Stomach (tissue), 9 donors: ENCODE measurements around the gene DRP2. TPM values are rescaled to one million over a fixed set of nuclear protein-coding genes. Genes with fewer than 3 reads are reported as not detected.

Experiments used
- DNase-seq, 2 donors: peaks; one replicate each; pipeline versions ENCODE4 v3.0.0 to v3.0.0-alpha.2; 2013 to 2019
- H3K27ac ChIP-seq, 5 donors: fragments of 200-600 bp in 4 of 5; sonication (generic) in 4 of 5; one replicate each; pipeline ENCODE4 v1.5.1; 2013 to 2019; ENCODE audit warnings: mild to moderate bottlenecking in 1 of 5, moderate library complexity in 1 of 5
- H3K27me3 ChIP-seq, 3 donors: fragments of 200-600 bp; sonication (generic); one replicate each; pipeline ENCODE4 v1.5.1; 2017 to 2019; ENCODE audit warnings: mixed run types in 1 of 3
- H3K36me3 ChIP-seq, 4 donors: fragments of 200-600 bp; sonication (generic); 1 replicate in 3 of 4; 2 replicates in 1 of 4; pipeline ENCODE4 v1.5.1; 2016 to 2019
- H3K4me1 ChIP-seq, 4 donors: fragments of 200-600 bp; sonication (generic); one replicate each; pipeline ENCODE4 v1.5.1; 2016 to 2019
- H3K4me3 ChIP-seq, 4 donors: fragments of 200-600 bp; sonication (generic) in 3 of 4; one replicate each; pipeline ENCODE4 v1.5.1; 2016 to 2019; ENCODE audit warnings: mild to moderate bottlenecking in 1 of 4
- H3K9me3 ChIP-seq, 4 donors: fragments of 200-600 bp; sonication (generic); one replicate each; pipeline ENCODE4 v1.5.1; 2016 to 2019
- CTCF ChIP-seq, 7 experiments: fragments of 450-650 bp in 4 of 7; fragments of 200-600 bp in 3 of 7; sonication (generic) in 3 of 7; IDR thresholded peaks; one replicate each; pipeline ENCODE4 v1.5.1; 2016 to 2019; ENCODE audit warnings: antibody characterized with exemption in 7 of 7, control low read depth in 2 of 7, mild to moderate bottlenecking in 1 of 7
- EP300 ChIP-seq: sonication (generic); formaldehyde crosslinking; IDR thresholded peaks from one replicate; pipeline ENCODE4 v1.6.1; 2017; ENCODE audit warnings: antibody characterized with exemption
- POLR2A ChIP-seq, 4 donors: fragments of 450-650 bp; IDR thresholded peaks; one replicate each; pipeline ENCODE4 v1.6.1; 2016; ENCODE audit warnings: antibody characterized with exemption in 4 of 4, control low read depth in 2 of 4, mild to moderate bottlenecking in 1 of 4, moderate library complexity in 1 of 4
- POLR2AphosphoS5 ChIP-seq, 3 donors: sonication (generic); formaldehyde crosslinking; IDR thresholded peaks; one replicate each; pipeline ENCODE4 v1.6.1; 2016; ENCODE audit warnings: antibody characterized with exemption in 3 of 3
- WGBS, 5 donors: extraction: QIAGEN DNeasy Blood & Tissue Kit in 3 of 5; methylation state at CpG; one replicate each; pipeline versions ENCODE4 v1.1.5 to v1.1.7; 2013 to 2018; 5-methylcytosine and 5-hydroxymethylcytosine counted together
- intact Hi-C: fragments of 100-400 bp; cut with DNase I; formaldehyde crosslinking; loops from one replicate; pipeline ENCODE4 v1.15.1; 2023; ENCODE audit warnings: low total_unique reads
- polyA plus RNA-seq, 3 donors: library from polyadenylated mRNA; stranded (reverse); fragments of 200-250 nt; gene quantifications; one replicate each; pipeline ENCODE4 v1.2.3, GENCODE V29; 2013
- total RNA-seq, 5 donors: library from RNA; depleted of rRNA; stranded (reverse); fragments of >200 nt; gene quantifications; one replicate each; pipeline versions ENCODE4 v1.1.0 to v1.2.3, GENCODE V29; 2014 to 2016
- donor health status: healthy with polysubstance abuse.
- donor health status: Bipolar disorder and iron deficiency.
- donor health status: healthy.

The DRP2 gene
- total and polyA plus RNA-seq, 8 donors: 0.08 to 1.2 (median 0.61) TPM; not detected in 4

DNA sequence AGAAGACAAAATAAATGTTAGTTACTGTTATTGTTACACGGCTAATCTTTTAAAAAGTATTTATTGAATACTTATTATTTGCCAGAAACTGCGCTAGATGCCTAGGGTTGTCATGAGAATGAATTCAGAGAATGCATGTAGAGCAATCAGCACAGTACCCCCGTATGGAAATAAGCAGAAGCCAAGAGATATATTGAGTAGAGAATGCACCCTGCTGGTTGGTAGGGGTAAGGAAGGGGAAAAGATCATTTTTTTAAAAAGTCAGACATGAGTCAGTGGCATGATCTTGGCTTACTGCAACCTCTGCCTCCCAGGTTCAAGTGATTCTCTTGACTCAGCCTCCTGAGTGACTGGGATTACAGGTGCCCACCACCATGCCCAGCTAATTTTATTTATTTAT, 13.1 kb upstream of the DRP2 start:
- H3K27ac ChIP-seq: no peak overlapping the region
- 40 to 52% (median 46%) methylated on average over 3 of the region's 3 CpGs for WGBS, 5 donors

DNA sequence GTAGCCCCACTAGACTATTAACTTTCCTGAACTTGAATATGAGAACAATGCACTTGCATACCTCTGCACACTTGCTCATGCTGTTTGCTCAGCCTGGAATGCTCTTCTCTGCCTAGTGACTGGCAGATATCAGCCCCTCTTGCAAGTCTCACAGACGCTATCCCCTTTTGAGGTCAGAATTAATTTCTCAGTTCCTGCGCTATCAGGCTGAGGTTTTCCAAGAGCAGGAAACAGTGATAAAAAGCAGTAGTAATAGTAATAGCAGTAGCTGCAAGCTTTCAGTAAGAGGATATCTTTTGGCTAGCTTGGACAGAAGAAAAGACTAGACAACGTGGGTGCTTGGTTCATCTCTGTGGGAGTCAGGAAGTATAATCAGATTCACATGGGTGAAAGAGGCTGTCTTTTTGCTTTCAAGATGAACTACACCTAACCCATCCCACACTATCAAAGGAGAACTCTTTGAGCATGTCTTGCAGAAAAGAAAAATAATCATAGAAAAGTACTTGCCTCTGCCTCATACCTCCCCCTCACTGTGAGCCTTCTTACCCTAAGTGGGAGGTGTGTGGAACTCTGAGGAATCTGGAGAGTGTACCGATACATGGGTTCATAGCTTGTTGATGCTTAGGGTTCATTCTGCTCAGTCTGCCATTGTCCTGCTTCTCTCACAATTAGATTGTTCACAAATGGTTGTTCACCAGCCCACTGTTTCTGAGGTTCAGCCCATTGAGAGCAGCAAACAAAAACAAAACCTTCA, 11.3 kb upstream of the DRP2 start:
- Histone ChIP-seq H3K9me3 (no peaks in the 10 kb centered on the region), H3K4me3 (no peak overlapping the region), H3K27ac (no peak overlapping the region), H3K4me1 (no peaks in the 10 kb centered on the region), H3K36me3 (no peaks in the 10 kb centered on the region), H3K27me3 (no peaks in the 10 kb centered on the region)
- WGBS, 5 donors: 34 to 51% (median 38%) methylated on average over 4 of the region's 4 CpGs
- TF ChIP-seq POLR2A (IDR thresholded peaks at IDR 0.05) (no peak), EP300 (no peak)
- intact Hi-C loops: no loop called here
- no peak for DNase-seq

More for the DNA sequence above, 13.1 kb upstream of the DRP2 start:
- peak in 1 of 2 donors; percentile 40 for DNase-seq
- no peak for TF ChIP-seq POLR2AphosphoS5 (IDR thresholded peaks at IDR 0.05)
- TF ChIP-seq CTCF (IDR thresholded peaks at IDR 0.05): peak in 3 of 7 experiments; percentile 14 to 33 (median 18)
- intact Hi-C loops: no loop called here
- H3K4me1 ChIP-seq: no peaks in the 10 kb centered on the region
- no peaks in the 10 kb centered on the region for H3K36me3 ChIP-seq
- H3K27me3 ChIP-seq: no peaks in the 10 kb centered on the region
- H3K4me3 ChIP-seq: no peak overlapping the region
- no peaks in the 10 kb centered on the region for H3K9me3 ChIP-seq

- Histone ChIP-seq H3K27ac (no peak overlapping the region), H3K27me3 (no peaks in the 10 kb centered on the region), H3K4me3 (no peak overlapping the region), H3K9me3 (no peaks in the 10 kb centered on the region), H3K4me1 (no peaks in the 10 kb centered on the region), H3K36me3 (no peaks in the 10 kb centered on the region)
- WGBS, 5 donors: 20 to 63% (median 41%) methylated on average over 1 of the region's 1 CpG
- no peak for DNase-seq
- intact Hi-C loops: no loop called here
- TF ChIP-seq POLR2AphosphoS5 (IDR thresholded peaks at IDR 0.05) (no peak), CTCF (IDR thresholded peaks at IDR 0.05) (no peak), POLR2A (IDR thresholded peaks at IDR 0.05) (no peak), EP300 (no peak)
These were observed 9.0 kb upstream of the DRP2 start for GRCh38 chrX:101210630-101211029.

- no peak for DNase-seq
- intact Hi-C loops: no loop called here
- TF ChIP-seq EP300 (no peak), CTCF (IDR thresholded peaks at IDR 0.05) (no peak), POLR2A (IDR thresholded peaks at IDR 0.05) (no peak), POLR2AphosphoS5 (IDR thresholded peaks at IDR 0.05) (no peak)
- Histone ChIP-seq H3K4me1 (no peaks in the 10 kb centered on the region), H3K36me3 (no peaks in the 10 kb centered on the region), H3K4me3 (no peak overlapping the region), H3K27me3 (peaks cover 0 to 3% (median 0%) of the 10 kb centered on the region in 3 donors), H3K9me3 (no peaks in the 10 kb centered on the region), H3K27ac (no peak overlapping the region)
- WGBS, 5 donors: 81 to 94% (median 93%) methylated on average over 6 of the region's 6 CpGs
These were observed 1.9 kb upstream of the DRP2 start for GRCh38 chrX:101217689-101218088.

DNA sequence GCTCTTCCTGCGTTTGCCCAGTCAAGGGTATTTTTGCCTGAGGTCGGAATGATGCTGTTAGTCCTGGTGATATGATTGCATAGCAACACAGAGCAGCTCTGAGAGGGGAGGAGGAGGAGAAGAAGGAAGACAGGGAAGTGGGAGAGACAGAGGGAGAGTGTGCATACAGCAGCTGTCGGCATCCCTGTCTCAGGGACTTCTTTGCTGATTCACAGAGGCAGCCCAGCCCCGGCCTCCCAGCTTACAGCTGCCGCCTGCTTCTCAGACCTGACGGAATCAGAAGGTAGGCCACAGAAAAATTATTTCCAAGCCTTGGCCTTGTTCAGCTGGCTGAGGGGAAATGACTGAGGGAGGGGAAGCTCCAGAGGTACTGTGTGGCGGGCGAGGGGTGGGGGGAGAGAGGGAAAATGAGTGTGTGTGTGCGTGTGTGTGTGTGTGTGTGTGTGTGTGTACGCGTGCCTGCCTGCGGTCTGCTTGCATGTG, 319 bp downstream of the DRP2 start:
- WGBS, 5 donors: 57 to 73% (median 66%) methylated on average over 12 of the region's 12 CpGs
- no peaks in the 10 kb centered on the region for H3K36me3 ChIP-seq
- no peaks in the 10 kb centered on the region for H3K4me1 ChIP-seq
- peaks cover 0 to 3% (median 0%) of the 10 kb centered on the region in 3 donors for H3K27me3 ChIP-seq
- TF ChIP-seq CTCF (IDR thresholded peaks at IDR 0.05) (no peak), POLR2A (IDR thresholded peaks at IDR 0.05) (no peak), EP300 (no peak), POLR2AphosphoS5 (IDR thresholded peaks at IDR 0.05) (no peak)
- no peaks in the 10 kb centered on the region for H3K9me3 ChIP-seq
- no peak overlapping the region for H3K4me3 ChIP-seq
- peak in 1 of 2 donors; percentile 50 for DNase-seq
- intact Hi-C loops: no loop called here
- no peak overlapping the region for H3K27ac ChIP-seq
